ENCODE results near the gene PXDN.

DNA sequence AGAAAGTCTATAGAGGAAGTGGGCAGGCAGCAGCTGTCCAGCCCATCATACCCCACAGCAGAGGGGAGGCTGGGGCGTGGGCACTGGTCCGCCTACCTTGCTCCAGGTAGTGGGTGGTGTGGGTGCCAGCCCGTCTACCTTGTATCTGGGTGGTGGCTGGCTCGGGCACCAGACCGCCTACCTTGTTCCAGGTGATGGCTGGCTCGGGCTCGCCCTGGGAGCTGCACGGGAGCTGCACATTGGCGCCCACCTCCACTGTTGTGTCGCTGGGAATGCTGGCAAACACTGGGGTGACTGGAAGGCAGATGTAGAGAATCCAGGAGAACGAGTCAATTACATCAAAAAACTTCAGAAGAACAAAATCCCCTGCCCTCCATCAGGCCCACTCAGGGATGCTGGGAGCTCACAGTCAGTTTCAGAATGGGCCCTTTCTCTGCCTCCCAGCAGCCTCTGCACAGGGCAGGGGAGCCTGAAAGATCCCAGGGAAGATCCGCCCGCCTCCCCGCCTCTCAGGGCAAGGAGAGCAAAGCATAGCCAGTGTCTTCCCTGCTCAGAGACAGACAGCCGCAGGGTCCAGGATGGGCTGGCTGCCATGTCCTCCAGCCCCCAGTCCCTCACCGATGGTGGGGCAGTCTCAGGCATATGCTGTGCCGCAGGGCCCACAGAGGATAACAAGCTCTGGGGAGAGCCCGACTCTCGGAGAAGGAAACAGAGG lies 82.3 kb downstream of the PXDN start:
- TF ChIP-seq POLR2AphosphoS5 (IDR thresholded peaks at IDR 0.05) (no peak), EP300 (IDR thresholded peaks at IDR 0.05; ENCODE audit: low read depth) (no peak), POLR2A (IDR thresholded peaks at IDR 0.05) (no peak)
- TF ChIP-seq, protein P1, sequence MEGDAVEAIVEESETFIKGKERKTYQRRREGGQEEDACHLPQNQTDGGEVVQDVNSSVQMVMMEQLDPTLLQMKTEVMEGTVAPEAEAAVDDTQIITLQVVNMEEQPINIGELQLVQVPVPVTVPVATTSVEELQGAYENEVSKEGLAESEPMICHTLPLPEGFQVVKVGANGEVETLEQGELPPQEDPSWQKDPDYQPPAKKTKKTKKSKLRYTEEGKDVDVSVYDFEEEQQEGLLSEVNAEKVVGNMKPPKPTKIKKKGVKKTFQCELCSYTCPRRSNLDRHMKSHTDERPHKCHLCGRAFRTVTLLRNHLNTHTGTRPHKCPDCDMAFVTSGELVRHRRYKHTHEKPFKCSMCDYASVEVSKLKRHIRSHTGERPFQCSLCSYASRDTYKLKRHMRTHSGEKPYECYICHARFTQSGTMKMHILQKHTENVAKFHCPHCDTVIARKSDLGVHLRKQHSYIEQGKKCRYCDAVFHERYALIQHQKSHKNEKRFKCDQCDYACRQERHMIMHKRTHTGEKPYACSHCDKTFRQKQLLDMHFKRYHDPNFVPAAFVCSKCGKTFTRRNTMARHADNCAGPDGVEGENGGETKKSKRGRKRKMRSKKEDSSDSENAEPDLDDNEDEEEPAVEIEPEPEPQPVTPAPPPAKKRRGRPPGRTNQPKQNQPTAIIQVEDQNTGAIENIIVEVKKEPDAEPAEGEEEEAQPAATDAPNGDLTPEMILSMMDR (IDR thresholded peaks at IDR 0.05): no peak
